Measurements from ENCODE around the gene HOXD3. TPM values are rescaled to one million over a fixed set of nuclear protein-coding genes. Genes with fewer than 3 reads are reported as not detected.

The HOXD3 gene
- total RNA-seq, 1 donor from 2014 or later = not detected

- H3K36me3 Mint-ChIP-seq (ENCODE audit: insufficient read depth) = no peaks in the 10 kb centered on the region
- no peak for TF ChIP-seq CTCF (IDR thresholded peaks at IDR 0.05; ENCODE audit: unreplicated experiment)
- no peak overlapping the region for H3K27ac Mint-ChIP-seq
- DNase-seq (ENCODE audit: low spot score, unreplicated experiment) = no peak
- H3K4me3 Mint-ChIP-seq (ENCODE audit: low read depth) = no peak overlapping the region
- H3K4me1 Mint-ChIP-seq (ENCODE audit: low read depth) = peaks cover 2% of the 10 kb centered on the region
- H3K27me3 Mint-ChIP-seq = peaks cover 97% of the 10 kb centered on the region
- H3K9me3 Mint-ChIP-seq (ENCODE audit: low read depth) = no peaks in the 10 kb centered on the region
Observed at GRCh38 chr2:176162911-176163671, 6.0 kb downstream of the HOXD3 start.

- no peak for DNase-seq (ENCODE audit: low spot score, unreplicated experiment)
- no peak overlapping the region for H3K4me3 Mint-ChIP-seq (ENCODE audit: low read depth)
- no peaks in the 10 kb centered on the region for H3K9me3 Mint-ChIP-seq (ENCODE audit: low read depth)
- H3K27me3 Mint-ChIP-seq = peaks cover 95% of the 10 kb centered on the region
- TF ChIP-seq CTCF (IDR thresholded peaks at IDR 0.05; ENCODE audit: unreplicated experiment) = no peak
- H3K4me1 Mint-ChIP-seq (ENCODE audit: low read depth) = peaks cover 2% of the 10 kb centered on the region
- no peak overlapping the region for H3K27ac Mint-ChIP-seq
- H3K36me3 Mint-ChIP-seq (ENCODE audit: insufficient read depth) = no peaks in the 10 kb centered on the region
Observed at GRCh38 chr2:176163672-176164056, 6.6 kb downstream of the HOXD3 start.

- H3K4me3 Mint-ChIP-seq (ENCODE audit: low read depth) = no peak overlapping the region
- no peaks in the 10 kb centered on the region for H3K36me3 Mint-ChIP-seq (ENCODE audit: insufficient read depth)
- no peak for DNase-seq (ENCODE audit: low spot score, unreplicated experiment)
- no peaks in the 10 kb centered on the region for H3K9me3 Mint-ChIP-seq (ENCODE audit: low read depth)
- H3K27ac Mint-ChIP-seq = no peak overlapping the region
- no peak for TF ChIP-seq CTCF (IDR thresholded peaks at IDR 0.05; ENCODE audit: unreplicated experiment)
- peaks cover 95% of the 10 kb centered on the region for H3K27me3 Mint-ChIP-seq
- peaks cover 2% of the 10 kb centered on the region for H3K4me1 Mint-ChIP-seq (ENCODE audit: low read depth)
Observed at GRCh38 chr2:176164201-176164600, 7.1 kb downstream of the HOXD3 start.

- DNase-seq (ENCODE audit: low spot score, unreplicated experiment) = no peak
- no peaks in the 10 kb centered on the region for H3K36me3 Mint-ChIP-seq (ENCODE audit: insufficient read depth)
- H3K27me3 Mint-ChIP-seq = peaks cover 95% of the 10 kb centered on the region
- no peak overlapping the region for H3K27ac Mint-ChIP-seq
- TF ChIP-seq CTCF (IDR thresholded peaks at IDR 0.05; ENCODE audit: unreplicated experiment) = no peak
- H3K9me3 Mint-ChIP-seq (ENCODE audit: low read depth) = no peaks in the 10 kb centered on the region
- peaks cover 2% of the 10 kb centered on the region for H3K4me1 Mint-ChIP-seq (ENCODE audit: low read depth)
- H3K4me3 Mint-ChIP-seq (ENCODE audit: low read depth) = peak overlapping the region; percentile 41
Observed at GRCh38 chr2:176164611-176165369, 7.7 kb downstream of the HOXD3 start.

- Mint-ChIP-seq H3K27me3 (peaks cover 96% of the 10 kb centered on the region), H3K36me3 (ENCODE audit: insufficient read depth) (no peaks in the 10 kb centered on the region), H3K9me3 (ENCODE audit: low read depth) (no peaks in the 10 kb centered on the region), H3K4me1 (ENCODE audit: low read depth) (peaks cover 2% of the 10 kb centered on the region), H3K4me3 (ENCODE audit: low read depth) (peak overlapping the region; percentile 41), H3K27ac (no peak overlapping the region)
- no peak for DNase-seq (ENCODE audit: low spot score, unreplicated experiment)
- TF ChIP-seq CTCF (IDR thresholded peaks at IDR 0.05; ENCODE audit: unreplicated experiment) = no peak
Observed at GRCh38 chr2:176165370-176166050, 8.4 kb downstream of the HOXD3 start.
